IPS-18c (cell line): Measurements from ENCODE around the gene MRPL55.
A peak's percentile ranks its signal among the peaks of the same experiment; 100 is the strongest.
"Not testable (repeated sequence)": the region's sequence is repeated elsewhere in the genome, so short reads cannot be mapped to it uniquely, and the experiment has no call there.

Source experiments
- H3K4me3 ChIP-seq: 2 replicates; pipeline ENCODE4 v1.7.0; 2013; ENCODE audit warnings: low read depth, mild to moderate bottlenecking, low read length, moderate library complexity; ENCODE audit not compliant: insufficient read depth
- H3K9me3 ChIP-seq: one replicate; pipeline ENCODE4 v1.6.1; 2013; ENCODE audit warnings: mild to moderate bottlenecking, low read length, moderate library complexity; ENCODE audit not compliant: control insufficient read depth, insufficient read depth

The MRPL55 gene

DNA sequence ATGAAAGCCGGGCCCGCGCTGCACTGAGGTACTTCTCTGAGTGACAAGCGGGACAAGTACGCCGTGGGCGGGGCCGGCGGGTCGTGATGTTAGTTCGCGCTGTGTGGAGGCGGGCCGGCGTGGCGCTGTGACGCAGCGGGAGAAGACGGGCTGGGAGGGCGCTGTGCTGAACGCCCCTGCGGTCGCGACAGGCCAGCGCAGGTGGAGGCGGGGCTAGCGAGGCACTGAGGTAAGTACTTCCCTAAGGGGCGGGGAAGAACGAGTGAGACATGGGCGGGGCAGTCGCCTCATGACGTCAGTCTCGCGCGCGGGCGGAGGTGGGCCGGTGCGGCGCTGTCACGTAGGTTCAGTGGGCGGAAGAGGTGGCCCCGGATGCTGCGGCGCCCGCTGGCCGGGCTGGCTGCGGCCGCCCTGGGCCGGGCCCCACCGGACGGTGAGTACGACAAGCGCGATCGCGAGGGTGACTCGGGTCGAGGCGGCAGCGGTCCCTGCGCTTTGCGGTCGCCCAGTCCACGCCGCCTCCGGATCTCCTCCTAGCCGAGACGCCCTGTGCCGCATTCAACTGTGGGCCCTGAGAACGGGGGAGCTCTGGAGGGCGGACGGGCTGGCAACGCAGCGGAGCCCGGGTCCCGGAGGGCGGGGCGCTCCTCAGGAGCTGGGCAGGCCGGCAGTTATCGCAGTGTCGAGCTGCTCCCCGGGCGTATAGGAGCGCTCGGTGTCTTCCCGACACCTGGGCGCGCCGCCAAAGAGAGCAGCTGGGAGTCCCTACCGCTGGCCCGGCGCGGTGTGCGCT, 31.0 kb upstream of the MRPL55 start, which contains the start of gene GUK1:
Gene GUK1, plus strand, starts transcription at position 349 of the 793 bp plus-strand sequence. Its CDS starts 24 bp downstream, at position 373.
- H3K4me3 ChIP-seq: peak within 1 kb of the TSS; percentile 93

DNA sequence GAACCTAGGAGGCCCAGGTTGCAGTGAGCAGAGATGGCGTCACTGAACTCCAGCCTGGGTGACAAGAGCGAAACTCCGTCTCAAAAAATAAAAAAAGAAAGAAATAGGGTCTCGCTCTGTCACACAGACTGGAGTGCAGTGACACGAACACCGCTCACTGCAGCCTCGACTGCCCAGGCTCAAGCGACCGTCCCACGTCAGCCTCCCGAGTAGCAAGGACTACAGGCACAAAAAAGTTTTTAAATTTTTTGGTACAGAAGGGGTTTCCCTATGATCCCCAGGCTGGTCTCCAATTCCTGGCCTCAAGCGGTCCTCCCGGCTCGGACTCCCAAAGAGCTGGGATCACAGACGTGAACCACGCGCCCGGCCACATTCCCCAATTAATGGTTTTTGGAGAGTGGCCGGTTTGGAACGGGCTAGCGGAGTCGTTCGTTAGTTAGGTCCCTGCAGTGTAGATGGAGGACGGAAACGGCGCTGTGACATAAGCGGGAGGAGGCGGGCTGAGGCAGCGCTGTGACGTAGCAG, 30.4 kb upstream of the MRPL55 start:
- Histone ChIP-seq H3K9me3 (no peaks in the 10 kb centered on the region), H3K4me3 (peak overlapping the region; percentile 93)

More for the DNA sequence above, 31.0 kb upstream of the MRPL55 start, which contains the start of gene GUK1:
- H3K9me3 ChIP-seq: no peaks in the 10 kb centered on the region

DNA sequence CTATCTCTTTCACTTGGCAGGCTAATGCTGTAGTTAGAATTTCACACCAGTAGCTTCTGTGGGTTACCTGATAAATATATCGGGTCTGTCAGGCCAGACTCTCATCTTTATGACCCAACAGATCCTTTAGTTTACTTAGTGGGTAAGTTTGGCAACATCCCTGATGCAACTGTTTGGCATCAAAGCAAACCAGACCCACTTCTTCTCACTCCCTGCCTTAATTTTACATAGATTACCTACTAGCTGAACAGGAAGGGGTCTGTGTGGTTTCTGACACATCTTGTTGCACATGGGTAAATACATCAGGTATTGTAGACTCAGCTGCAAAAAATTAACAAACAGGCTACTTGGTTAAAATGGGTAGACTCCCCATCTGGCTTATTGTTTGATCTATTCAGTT, 27.8 kb upstream of the MRPL55 start:
- H3K9me3 ChIP-seq: no peaks in the 10 kb centered on the region

DNA sequence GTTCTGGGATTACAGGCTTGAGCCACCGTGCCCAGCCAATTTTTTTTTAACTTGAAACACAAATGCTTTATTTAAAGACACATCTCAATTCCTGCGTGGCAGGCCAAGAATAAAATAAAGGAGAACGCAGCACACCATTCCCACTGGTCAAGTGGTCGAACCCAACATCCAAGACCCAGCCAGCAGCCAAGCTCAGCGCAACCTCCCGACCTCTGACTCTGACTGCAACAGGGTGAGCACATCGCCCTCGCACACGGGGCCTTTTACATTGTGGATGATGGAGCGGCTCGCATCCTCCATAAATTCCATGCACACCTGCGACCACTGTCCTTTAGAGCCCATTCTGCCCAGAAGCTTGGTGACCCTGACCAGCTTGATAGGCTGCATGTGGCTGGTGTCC, 25.5 kb upstream of the MRPL55 start:
- Histone ChIP-seq H3K9me3 (no peaks in the 10 kb centered on the region), H3K4me3 (no peak overlapping the region)

More for the DNA sequence above, 27.8 kb upstream of the MRPL55 start:
- H3K4me3 ChIP-seq: no peak overlapping the region

DNA sequence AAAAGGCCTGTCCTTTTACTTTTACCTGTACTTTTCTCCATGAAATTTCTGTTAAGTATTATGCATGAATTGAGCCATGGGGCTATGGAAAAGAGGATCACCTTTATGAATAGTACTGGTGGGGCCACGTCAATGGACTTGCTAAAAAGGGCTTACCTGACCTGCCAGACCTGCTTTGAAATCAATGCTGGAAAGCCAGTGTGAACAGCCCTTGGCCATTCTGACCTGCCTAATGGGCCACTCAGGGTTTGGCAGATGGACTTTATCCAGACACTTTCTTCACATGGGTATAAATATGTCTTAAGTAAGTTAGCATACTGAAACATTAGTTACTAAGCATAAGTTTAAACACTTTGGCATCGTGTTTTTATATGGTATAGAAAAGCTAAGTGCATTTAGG, 22.7 kb upstream of the MRPL55 start:
- no peaks in the 10 kb centered on the region for H3K9me3 ChIP-seq
- no peak overlapping the region for H3K4me3 ChIP-seq

DNA sequence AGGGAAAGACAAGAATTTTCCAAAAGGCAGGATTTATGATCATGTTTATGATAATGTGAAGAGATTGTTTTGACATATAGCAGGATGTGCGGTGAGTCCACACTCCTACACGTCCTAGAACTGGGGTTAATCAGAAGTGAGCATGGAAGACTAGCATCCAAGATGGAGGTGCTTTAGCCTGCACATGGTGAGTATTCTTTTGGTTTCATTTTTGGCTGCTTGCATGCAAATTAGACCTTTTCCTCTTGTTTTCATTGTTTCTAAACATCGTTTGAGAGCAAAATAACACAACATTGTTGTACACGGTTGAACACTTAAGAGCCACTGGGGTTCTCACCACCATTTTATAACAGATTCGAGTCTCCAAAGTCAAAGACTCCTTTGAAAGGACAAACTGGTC, 16.1 kb upstream of the MRPL55 start:
- Histone ChIP-seq H3K4me3 (no peak overlapping the region), H3K9me3 (no peaks in the 10 kb centered on the region)

DNA sequence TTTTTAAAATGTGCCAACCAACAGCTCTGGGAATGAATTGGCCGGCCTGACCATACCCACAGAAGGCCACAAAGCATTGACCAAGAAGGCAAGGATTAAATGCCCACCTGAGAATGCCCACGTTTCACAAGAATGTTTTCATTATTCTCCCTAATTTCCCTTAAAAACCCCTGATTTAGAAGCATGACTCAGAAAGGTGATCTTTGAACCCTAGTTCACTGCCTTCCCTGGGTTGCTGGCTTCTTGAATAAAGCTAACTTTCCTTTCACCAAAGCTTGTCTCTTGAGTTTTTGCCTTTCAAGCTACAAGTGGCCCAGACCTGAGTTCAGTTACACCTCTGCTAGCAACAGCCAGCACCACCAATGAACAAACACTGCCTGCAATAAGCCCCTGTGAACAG, 14.4 kb upstream of the MRPL55 start:
- Histone ChIP-seq H3K9me3 (peaks cover 9% of the 10 kb centered on the region), H3K4me3 (no peak overlapping the region)

DNA sequence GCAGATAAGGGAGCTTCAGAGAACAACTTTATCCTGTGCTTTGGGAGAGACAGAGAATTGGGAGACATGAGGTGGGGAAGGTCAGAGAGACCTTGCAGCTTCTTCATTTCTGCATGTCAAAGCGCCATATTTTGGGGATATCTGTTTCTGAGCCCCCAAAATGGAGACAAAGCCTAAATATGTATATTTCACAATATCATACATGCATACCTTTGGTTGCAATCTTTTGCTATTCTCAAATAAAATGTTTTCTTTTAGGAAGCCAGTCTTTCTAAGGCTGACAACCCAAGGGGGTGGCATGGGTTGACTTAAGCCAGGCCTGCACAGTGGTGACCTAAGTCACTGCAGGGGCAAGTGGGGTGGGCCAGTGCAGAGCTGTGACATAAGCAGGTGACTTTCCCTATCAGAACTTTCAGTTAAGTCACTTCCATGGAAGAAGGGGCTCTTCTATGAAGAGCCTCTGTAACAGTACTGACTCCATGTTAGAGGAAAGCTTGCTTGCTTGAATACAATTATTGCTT, 13.9 kb upstream of the MRPL55 start:
- Histone ChIP-seq H3K4me3 (no peak overlapping the region), H3K9me3 (peaks cover 10% of the 10 kb centered on the region)

DNA sequence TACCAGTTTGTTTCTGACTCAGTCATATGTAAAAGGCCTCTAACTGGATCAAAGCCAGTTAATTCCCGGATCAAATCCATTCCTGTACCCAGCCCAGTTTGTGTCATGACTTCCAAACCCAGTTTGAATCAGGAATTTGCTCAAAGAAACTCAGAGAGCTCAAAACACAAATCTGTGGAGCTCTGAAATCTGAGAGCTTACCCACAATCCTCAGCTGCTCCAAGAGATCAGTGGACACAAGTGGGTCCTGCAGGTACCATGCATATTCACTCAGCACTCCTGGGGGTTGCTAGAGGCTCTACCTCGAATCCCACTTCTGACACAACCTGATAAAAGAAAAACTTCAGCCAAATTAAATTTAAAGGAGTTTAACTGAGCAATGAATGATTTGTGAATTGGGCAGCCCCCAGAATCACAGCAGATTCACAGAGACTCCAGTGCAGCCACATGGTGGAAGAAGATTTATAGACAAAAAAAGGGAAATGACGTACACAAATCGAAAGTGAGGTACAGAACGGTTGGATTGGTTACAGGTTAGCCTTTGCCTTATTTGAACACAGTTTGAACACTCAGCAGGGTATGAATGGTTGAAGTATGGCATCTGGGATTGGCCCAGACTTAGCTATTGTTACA, 11.9 kb upstream of the MRPL55 start:
- Histone ChIP-seq H3K4me3 (no peak overlapping the region), H3K9me3 (peaks cover 13% of the 10 kb centered on the region)

DNA sequence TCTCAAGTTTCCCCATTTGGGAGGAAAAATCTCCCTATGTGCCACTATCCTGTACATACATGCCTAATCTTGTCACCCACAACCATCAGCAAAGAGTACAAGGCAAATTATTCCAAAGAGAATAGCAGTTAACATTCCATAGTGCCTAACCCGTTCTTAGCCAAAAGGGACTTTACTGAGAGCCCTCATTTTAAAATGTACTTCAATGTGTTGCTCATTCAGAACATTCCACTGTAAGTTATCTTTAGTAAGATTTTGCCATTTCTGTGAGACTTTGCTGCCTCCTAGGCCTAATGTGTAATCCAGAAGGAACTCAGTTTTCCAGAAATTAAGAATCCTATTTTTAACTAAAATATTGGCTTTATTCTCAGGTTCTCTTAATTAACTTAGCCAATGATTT, 11.3 kb upstream of the MRPL55 start:
- Histone ChIP-seq H3K4me3 (no peak overlapping the region), H3K9me3 (peaks cover 13% of the 10 kb centered on the region)

DNA sequence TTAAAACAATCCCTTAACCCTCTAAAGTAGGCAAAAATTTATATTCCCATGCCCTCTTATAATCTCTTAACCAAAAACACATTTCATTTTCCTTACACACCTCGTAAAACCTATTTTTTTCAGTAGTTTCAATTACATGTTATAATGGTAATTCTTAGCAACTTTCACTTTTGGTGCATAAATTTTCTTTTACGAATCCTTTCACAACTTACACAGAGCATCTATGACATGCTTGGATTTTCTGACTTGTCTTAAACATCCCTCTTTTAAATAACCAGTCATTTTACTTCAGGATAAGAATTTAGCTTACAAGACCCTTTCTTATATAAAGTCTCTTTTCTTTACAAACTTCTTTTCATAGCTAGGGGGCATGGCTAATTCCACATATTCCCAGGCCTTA, 8.9 kb upstream of the MRPL55 start:
- Histone ChIP-seq H3K9me3 (peaks cover 13% of the 10 kb centered on the region), H3K4me3 (no peak overlapping the region)

DNA sequence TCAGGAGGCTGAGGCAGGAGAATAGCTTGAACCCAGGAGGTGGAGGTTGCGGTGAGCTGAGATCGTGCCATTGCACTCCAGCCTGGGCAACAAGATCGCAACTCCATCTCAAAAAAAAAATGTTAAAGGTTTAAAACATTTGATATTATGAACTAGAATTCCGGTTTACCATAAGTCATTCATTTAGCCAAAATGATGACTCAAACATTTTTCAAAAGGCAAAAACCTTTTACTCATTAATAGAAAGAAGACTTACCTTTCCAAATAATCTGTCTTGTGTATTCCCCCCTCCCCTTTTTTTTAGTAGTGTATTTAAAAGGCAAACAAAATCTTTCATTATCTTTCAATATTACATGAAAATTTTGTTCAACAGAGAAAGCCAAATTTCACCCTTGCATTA, 8.2 kb upstream of the MRPL55 start:
- Histone ChIP-seq H3K4me3 (no peak overlapping the region), H3K9me3 (peaks cover 13% of the 10 kb centered on the region)

DNA sequence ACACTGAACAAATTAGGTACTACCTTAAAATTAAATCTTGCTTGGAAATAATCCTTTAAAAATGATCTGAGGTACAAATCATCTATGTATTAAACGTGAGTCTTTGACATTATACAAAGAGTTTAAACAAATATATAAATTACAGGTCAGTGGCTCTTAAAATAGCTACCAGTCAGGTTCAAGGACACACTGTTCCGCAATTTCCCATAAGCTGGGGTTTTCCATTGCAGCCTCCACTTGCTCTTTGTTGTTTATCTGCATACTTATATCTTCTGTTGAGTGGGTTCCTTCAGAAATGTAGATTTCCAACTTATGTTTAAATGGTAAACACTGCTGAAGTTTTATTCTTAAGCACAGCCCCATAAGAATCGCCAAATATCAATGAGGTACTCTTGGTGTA, 5.7 kb upstream of the MRPL55 start:
- Histone ChIP-seq H3K4me3 (no peak overlapping the region), H3K9me3 (peaks cover 10% of the 10 kb centered on the region)

DNA sequence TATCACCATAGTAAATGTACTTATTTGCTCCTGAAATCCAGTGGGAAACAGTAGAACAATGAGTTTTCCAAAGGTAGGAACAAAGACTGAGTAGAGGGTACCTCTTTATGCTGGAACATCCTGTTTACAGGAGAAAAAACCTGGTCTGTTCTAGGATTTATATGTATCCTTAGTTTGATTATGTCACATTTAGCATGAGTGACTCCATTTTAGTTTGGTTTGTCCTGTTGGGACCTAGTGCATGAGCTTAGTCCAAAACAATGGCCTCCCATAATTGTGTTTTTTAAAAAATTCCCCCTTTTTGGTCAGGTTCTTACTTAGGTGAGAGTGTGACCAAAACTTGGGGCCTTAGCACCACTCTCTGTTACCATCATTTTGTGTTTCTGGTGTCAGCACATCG, 3.5 kb upstream of the MRPL55 start:
- H3K4me3 ChIP-seq: no peak overlapping the region
- H3K9me3 ChIP-seq: peaks cover 3% of the 10 kb centered on the region

DNA sequence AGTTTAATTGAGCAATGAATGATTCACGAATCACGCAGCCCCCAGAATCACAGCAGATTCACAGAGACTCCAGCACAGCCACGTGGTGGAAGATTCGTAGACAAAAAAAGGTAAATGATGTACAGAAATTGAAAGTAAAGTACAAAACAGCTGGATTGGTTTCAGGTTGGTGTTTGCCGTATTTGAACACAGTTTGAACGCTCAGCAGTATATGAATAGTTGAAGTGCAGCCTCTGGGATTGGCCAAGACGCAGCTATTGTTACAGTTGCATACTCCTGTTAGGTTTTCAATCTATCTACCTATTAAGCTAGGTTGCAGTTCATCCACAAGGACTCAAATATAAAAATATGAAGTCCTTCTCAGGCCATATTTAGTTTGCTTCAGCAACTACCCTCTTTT, 3.1 kb upstream of the MRPL55 start:
- H3K4me3 ChIP-seq: no peak overlapping the region
- peaks cover 3% of the 10 kb centered on the region for H3K9me3 ChIP-seq

DNA sequence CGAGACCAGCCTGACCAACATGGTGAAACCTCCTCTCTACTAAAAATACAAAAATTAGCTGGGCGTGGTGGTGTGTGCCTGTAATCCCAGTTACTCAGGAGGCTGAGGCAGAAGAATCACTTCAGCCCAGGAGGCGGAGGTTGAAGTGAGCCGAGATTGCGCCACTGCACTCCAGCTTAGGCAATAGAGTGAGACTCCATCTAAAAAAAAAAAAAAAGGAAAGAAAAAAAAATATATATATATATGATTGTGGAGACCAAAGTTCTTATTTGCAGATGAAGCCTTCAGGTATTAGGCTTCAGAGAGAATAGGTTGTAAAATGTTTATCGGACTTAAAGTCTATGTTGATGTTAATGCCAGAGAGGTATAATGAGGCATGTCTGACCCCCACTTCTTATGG, 2.2 kb upstream of the MRPL55 start:
- not testable (repeated sequence) for H3K4me3 ChIP-seq

DNA sequence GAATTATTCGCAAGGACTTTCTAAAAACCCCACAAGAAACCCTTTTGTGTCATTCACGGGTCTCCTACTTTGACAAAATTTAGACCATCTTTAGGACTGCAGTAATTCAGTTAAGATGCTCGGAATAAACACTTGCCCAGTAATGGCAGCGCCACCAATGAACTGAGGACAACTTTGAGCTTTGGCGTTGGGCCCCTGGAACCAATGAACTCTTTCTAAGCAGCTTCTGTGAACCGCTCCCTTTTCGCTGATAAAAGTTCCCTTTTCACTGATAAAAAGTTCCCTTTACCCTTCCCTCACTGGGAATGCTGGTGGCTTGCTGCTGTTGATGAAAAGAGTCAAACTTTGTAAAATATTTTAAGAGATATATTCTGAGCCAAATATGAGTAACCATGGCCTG, 1.5 kb upstream of the MRPL55 start:
- H3K9me3 ChIP-seq: no peaks in the 10 kb centered on the region
- H3K4me3 ChIP-seq: no peak overlapping the region

More for the DNA sequence above, 2.2 kb upstream of the MRPL55 start:
- not testable (repeated sequence) for H3K9me3 ChIP-seq

DNA sequence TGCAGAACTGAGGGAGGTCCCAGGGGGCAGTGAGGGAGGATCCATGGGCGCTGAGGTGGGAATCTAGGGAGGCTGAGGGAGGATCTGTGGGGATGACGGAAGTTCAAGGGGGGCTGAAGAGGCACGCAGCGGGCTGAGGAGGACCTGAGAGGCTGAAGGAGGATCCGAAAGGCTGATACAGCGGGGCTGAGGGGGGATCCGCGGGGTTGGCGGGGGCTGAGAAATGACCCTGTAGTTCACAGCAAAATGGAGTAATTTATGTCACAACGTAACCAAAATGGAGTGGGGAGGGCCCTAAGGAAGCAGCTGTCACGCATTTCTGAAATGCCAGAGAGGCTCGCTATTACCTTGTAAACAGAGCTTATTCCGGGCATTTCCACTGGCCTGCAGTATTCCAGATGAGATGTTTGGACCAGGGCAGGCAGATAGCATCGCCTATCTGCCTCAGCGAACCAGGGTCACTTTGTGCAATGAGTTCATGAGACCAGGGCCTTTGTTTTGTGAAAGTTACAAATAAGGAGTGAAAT, 926 bp upstream of the MRPL55 start:
- Histone ChIP-seq H3K4me3 (peak overlapping the region; percentile 99), H3K9me3 (no peaks in the 10 kb centered on the region)
